Astrocyte of the spinal cord (primary cell): ENCODE results near the gene EEF1A1.

Experiments used
- DNase-seq: peaks from one replicate; pipeline ENCODE4 v3.0.0; 2011; ENCODE audit warnings: low read depth, low spot score
- H3K4me3 ChIP-seq: 2 replicates; pipeline ENCODE4 v1.5.1; 2011; ENCODE audit warnings: low read depth, mild to moderate bottlenecking, low read length, moderate library complexity
- CTCF ChIP-seq: IDR thresholded peaks from 2 replicates; pipeline ENCODE4 v1.5.1; 2012; ENCODE audit warnings: low read depth, mild to moderate bottlenecking, low read length, inconsistent platforms
- in situ Hi-C: cut with HindIII; loops from 2 replicates; pipeline ENCODE4 v1.10.0; 2017; ENCODE audit warnings: low sequenced_read_pairs

The EEF1A1 gene

GRCh38 chr6:73471686-73472290 lies 49.0 kb downstream of the EEF1A1 start:
- no peak for DNase-seq
- TF ChIP-seq CTCF: no peak
- H3K4me3 ChIP-seq: no peak overlapping the region
- in situ Hi-C loops: no loop called here
